Measurements from ENCODE around the gene RASA3. TPM values are rescaled to one million over a fixed set of nuclear protein-coding genes. Genes with fewer than 3 reads are reported as not detected.

RASA3 gene
- total RNA-seq, 2 donors from 2014 or later: 8.6 to 12.5 TPM

GRCh38 chr13:114093118-114093517 is 39.3 kb downstream of the RASA3 start:
- H3K27ac ChIP-seq: no peak overlapping the region
- DNase-seq (ENCODE audit: low spot score): no peak
- no peaks in the 10 kb centered on the region for H3K36me3 ChIP-seq
- H3K27me3 ChIP-seq (replicated peaks; ENCODE audit: insufficient read depth): no peaks in the 10 kb centered on the region
- H3K4me3 ChIP-seq: no peak overlapping the region
- intact Hi-C loops (cut with DNase I): no loop called here
- H3K9me3 ChIP-seq: no peaks in the 10 kb centered on the region
- H3K4me1 ChIP-seq (replicated peaks): no peaks in the 10 kb centered on the region
- TF ChIP-seq POLR2AphosphoS5 (IDR thresholded peaks at IDR 0.05) (no peak), POLR2A (IDR thresholded peaks at IDR 0.05) (no peak), CTCF (IDR thresholded peaks at IDR 0.05) (no peak)

GRCh38 chr13:114092468-114092867 is 40.0 kb downstream of the RASA3 start:
- Histone ChIP-seq H3K27me3 (replicated peaks; ENCODE audit: insufficient read depth) (no peaks in the 10 kb centered on the region), H3K9me3 (no peaks in the 10 kb centered on the region), H3K36me3 (no peaks in the 10 kb centered on the region), H3K4me1 (replicated peaks) (no peaks in the 10 kb centered on the region), H3K27ac (no peak overlapping the region), H3K4me3 (no peak overlapping the region)
- intact Hi-C loops (cut with DNase I): no loop called here
- no peak for DNase-seq (ENCODE audit: low spot score)
- TF ChIP-seq CTCF (IDR thresholded peaks at IDR 0.05) (no peak), POLR2A (IDR thresholded peaks at IDR 0.05) (no peak), POLR2AphosphoS5 (IDR thresholded peaks at IDR 0.05) (no peak)
- 96% methylated on average over 3 of the region's 3 CpGs for WGBS

- DNase-seq (ENCODE audit: low spot score): no peak
- 82% methylated on average over 11 of the region's 11 CpGs for WGBS
- no peaks in the 10 kb centered on the region for H3K4me1 ChIP-seq (replicated peaks)
- H3K27me3 ChIP-seq (replicated peaks; ENCODE audit: insufficient read depth): no peaks in the 10 kb centered on the region
- no peak for TF ChIP-seq POLR2AphosphoS5 (IDR thresholded peaks at IDR 0.05)
- H3K4me3 ChIP-seq: no peak overlapping the region
- intact Hi-C loops (cut with DNase I): no loop called here
- no peak overlapping the region for H3K27ac ChIP-seq
- no peaks in the 10 kb centered on the region for H3K36me3 ChIP-seq
- no peaks in the 10 kb centered on the region for H3K9me3 ChIP-seq
Observed at GRCh38 chr13:114090476-114090875, 41.9 kb downstream of the RASA3 start.

- Histone ChIP-seq H3K4me3 (no peak overlapping the region), H3K27ac (no peak overlapping the region), H3K9me3 (no peaks in the 10 kb centered on the region), H3K27me3 (replicated peaks; ENCODE audit: insufficient read depth) (no peaks in the 10 kb centered on the region), H3K36me3 (no peaks in the 10 kb centered on the region), H3K4me1 (replicated peaks) (no peaks in the 10 kb centered on the region)
- TF ChIP-seq POLR2AphosphoS5 (IDR thresholded peaks at IDR 0.05) (no peak), CTCF (IDR thresholded peaks at IDR 0.05) (no peak), POLR2A (IDR thresholded peaks at IDR 0.05) (no peak)
- intact Hi-C loops (cut with DNase I): no loop called here
- no peak for DNase-seq (ENCODE audit: low spot score)
- 54% methylated on average over 25 of the region's 25 CpGs for WGBS
Observed at GRCh38 chr13:114089751-114090400, 42.5 kb downstream of the RASA3 start.

GRCh38 chr13:114089341-114089740 is 43.1 kb downstream of the RASA3 start:
- Histone ChIP-seq H3K9me3 (no peaks in the 10 kb centered on the region), H3K4me1 (replicated peaks) (no peaks in the 10 kb centered on the region), H3K4me3 (no peak overlapping the region), H3K27ac (no peak overlapping the region), H3K27me3 (replicated peaks; ENCODE audit: insufficient read depth) (no peaks in the 10 kb centered on the region), H3K36me3 (no peaks in the 10 kb centered on the region)
- TF ChIP-seq POLR2AphosphoS5 (IDR thresholded peaks at IDR 0.05) (no peak), POLR2A (IDR thresholded peaks at IDR 0.05) (no peak), CTCF (IDR thresholded peaks at IDR 0.05) (no peak)
- intact Hi-C loops (cut with DNase I): no loop called here
- DNase-seq (ENCODE audit: low spot score): no peak
- WGBS: 43% methylated on average over 14 of the region's 15 CpGs
